GM18526 (cell line): ENCODE results near the gene UBE2G2.

Experiments
- POLR2A ChIP-seq: IDR thresholded peaks from 3 replicates; pipeline ENCODE4 v1.6.1; 2011; ENCODE audit not compliant: insufficient read length; ENCODE audit errors: extremely low read depth

The UBE2G2 gene

DNA sequence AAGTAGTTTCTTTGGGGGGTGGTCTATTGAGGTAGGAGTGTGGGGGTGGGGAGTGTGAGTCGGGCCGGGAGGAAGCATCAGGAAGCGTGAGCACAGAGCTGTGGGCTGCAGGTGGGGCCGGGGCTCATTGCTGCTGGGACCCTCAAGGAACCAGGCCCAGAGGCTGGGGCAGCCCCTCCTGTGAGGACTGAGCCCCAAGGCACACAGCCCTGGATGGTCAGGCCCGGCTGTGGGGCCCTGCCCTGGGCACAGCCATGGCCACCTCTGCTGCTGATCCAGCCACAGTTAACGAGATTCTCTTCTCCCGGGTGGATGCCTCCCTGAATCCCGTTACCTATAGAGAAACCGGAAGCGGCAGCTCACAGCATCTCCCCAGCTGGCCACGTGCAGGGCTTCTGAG is 39.2 kb upstream of the UBE2G2 start:
- no peak for TF ChIP-seq POLR2A

DNA sequence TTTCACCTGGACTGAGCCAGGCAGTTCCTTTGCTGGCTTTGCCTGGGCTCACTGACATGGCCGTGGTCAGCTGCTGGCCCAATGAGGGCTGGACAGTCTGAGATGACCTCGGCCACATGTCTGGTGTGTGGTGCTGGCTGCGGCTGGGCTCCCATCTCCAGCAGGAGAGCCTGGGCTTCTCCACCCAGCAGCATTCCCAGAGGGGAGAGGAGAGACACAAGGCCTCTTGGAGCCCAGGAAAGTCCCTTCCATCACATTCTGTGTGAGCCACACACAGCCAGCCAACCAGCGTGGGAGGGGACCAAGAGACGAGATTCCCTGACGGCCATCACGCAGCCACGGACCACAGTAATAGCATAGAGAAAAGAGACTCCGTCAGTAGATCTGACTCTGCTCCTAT is 37.3 kb upstream of the UBE2G2 start:
- TF ChIP-seq POLR2A = no peak

DNA sequence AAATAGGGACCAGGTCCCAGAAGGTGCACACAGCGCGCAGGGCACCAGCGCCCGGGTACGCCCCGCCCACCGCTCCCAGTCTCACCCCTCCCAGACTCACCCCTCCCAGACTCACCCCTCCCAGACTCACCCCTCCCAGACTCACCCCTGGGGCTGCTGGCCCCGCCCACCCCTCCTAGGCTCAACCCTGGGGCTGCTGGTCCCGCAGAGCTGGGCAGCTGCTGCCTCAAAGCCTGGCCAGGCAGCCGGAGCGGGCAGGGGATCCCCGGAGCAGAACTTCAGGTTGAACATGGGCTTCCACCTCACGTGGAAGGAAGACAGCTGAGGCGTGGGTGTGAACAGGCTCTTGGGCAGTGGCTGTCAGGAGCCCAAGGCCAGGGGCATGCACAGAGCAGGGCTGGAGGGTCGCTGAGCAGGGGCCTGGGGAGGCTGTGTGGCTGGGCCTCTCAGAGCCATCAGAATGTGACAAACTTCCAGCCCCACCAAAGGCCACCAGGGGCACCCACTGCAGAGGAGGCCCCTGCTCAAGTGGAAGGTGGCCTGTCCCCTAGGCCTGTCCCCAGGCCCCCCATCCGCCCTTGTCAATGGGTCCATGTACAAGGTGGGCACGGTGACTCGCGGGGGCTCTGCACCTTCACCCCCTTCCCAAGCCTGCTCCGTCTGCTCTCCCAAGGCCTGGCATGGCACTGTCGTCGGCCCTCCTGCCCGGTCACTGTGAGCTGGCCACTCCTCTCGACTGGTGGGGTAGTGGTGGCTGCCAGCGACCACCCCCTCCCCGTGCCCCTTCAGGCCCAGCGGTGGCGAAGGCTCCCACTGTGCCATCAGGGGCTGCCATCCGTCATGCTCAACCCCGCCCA is 36.6 kb upstream of the UBE2G2 start:
- no peak for TF ChIP-seq POLR2A

DNA sequence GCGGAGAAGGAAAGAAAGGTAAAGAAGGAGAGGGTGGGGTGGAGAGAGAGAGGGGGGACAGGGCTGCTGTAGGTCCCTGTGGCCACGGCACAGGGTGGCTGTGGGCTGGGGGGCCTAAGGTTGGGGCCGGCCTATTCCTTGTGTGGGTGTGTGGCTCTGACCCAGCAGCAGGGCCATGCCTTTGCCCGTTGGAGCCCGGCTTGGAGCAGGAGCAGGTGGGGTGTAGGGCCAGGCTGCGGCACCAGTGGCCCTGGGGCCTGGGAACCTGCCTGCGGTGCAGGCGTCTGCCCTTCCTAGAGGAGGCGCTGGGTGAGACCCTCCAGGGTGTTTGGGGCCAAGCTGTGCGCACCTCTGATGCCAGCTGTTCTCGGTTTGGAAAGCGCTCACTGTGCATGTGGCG is 35.9 kb upstream of the UBE2G2 start:
- no peak for TF ChIP-seq POLR2A

DNA sequence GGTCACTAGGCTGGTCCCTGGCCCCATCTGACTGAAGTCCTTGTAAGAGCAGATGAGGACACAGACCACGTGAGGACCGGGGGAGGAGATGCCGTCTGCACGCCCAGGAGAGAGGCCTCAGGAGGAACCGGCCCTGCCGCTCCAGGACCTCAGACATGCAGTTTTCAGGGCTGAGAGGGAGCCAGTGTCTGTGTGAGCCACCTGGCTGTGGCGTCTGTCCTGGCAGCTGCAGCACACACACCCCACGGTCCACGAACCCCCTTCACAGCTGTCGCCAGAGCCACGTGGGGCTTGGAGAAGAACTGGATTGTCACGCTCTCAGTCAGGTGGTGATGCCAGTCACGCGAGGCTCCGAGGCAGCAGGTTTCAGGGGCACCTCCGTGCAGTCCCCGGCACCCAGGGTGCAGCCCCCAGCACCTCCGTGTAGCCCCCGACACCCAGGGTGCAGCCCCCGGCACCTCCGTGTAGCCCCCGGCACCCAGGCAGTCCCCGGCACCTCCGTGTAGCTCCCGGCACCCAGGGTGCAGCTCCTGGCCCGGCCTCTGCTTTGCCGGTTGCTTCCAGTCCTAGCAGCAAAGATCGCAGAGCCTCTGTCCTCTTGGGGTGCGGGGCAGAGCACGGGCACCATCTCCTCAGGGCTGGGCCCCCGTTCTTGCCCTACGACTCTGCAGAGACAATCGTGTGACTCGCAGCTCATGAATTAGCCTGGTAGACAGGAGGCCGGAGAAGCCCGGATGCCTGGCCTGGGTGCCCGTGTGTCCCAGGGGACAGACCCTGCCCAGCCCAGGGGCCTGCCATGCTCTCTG is 35.2 kb upstream of the UBE2G2 start:
- no peak for TF ChIP-seq POLR2A

DNA sequence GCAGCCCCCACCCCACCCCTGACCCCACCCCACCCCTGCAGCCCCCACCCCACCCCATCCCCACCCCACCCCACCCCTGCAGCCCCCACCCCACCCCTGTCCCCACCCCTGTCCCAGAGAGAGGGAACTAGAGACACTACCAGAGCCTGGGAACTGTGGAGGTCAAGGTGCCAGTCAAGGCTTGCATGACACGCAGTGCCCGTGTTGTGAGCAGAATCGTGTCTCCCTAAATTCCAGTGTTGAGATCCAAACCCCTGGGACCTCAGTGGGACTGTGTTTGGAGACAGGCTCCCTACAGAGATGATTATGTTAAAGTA is 34.7 kb upstream of the UBE2G2 start:
- no peak for TF ChIP-seq POLR2A

DNA sequence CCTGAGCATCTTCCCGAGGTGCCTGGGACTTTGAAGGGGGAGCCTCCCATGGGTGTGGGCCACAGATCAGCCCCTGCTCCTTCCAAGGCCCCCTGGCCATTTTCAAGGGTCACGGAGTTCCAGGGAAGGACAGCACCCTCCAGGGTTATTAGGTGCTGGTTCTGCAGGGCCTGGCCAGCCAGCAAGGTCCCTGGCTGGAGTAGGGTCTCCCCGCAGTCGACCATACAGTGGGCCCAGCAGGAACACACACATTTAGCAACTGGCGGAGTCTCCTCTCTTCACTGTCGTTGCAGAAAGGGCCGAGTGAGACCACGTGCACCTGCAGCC is 34.0 kb upstream of the UBE2G2 start:
- TF ChIP-seq POLR2A = no peak

DNA sequence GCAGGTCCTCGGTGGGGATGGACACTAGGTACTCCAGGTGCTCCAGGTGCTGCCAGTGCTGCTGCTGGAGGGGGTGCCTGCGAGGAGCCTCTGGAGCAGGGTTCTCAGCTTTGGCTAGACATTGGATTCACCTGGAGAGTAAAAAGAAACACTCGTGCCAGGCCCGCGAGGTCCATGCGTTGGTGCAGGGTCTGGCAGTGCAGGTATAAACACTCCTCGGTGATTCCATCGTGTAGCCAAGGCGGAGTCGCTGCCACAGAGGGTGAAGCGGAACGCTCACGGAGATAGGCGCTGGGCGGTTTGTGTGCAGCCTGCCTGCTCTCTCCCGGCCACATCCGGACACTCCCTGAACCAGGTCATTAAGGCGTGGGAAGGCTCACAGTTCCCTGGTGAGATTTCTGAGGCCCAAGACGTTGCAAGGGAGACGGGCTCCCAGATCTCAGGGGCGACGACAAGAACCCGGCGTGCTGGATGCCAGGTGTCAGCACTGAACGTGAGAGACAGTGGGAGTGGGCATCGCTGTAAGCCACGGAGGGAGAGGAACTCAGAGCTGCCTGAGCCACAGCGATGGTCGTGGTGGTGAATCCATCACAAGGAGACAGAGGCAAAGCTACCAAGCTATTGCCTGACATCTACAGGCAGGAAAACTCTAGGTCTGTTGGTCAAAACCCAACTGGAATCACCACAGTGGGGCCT is 33.5 kb upstream of the UBE2G2 start:
- TF ChIP-seq POLR2A = no peak

DNA sequence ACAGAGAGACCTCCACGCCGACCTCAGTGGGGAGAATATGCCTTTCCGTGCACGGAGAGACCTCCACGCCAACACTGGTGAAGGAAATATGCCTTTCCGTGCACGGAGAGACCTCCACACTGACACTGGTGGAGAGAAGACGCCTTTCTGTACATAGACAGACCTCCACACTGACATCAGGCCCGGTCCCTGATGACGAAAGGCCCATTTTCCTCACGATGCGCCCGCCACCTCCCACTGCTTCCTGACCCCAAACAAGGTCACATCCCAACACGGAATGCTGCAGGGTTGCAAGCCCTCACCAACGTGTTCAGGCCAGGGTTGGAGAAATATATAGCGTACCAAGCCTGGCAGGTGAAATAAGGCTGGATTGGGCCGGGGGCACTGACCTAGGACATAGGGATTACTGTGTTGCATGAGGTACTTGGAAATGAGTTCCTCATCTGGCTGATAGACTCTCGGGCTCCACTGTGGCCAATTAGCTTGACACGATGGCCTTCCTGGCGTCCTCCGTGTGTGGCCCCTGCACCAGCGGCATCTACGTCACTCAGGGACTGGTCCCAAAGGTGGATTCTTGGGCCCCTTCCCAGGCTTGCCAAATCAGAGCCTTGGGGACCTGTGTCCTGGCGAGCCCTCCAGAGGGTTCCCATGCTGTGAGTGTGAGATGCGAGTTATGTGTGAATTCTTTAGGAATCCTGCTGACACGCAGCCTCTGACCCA is 32.8 kb upstream of the UBE2G2 start:
- TF ChIP-seq POLR2A = no peak

DNA sequence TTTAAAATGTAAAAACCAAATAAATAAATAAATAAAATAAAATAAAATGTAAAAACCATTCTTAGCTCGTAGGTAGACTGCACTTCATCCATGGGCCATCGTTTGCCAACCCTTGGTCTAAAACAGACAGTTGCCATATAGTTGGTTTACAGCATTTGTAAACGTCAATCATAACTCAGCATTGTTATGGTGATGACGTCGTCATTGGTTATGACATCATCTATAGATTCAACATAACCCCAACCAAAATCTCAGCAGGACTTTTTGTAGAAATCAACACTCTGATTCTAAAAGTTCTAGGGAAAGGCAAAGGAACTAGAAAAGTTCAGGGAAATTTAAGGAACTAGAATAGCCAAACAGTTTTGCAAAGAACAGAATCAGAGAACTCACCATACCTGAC is 32.0 kb upstream of the UBE2G2 start:
- no peak for TF ChIP-seq POLR2A

DNA sequence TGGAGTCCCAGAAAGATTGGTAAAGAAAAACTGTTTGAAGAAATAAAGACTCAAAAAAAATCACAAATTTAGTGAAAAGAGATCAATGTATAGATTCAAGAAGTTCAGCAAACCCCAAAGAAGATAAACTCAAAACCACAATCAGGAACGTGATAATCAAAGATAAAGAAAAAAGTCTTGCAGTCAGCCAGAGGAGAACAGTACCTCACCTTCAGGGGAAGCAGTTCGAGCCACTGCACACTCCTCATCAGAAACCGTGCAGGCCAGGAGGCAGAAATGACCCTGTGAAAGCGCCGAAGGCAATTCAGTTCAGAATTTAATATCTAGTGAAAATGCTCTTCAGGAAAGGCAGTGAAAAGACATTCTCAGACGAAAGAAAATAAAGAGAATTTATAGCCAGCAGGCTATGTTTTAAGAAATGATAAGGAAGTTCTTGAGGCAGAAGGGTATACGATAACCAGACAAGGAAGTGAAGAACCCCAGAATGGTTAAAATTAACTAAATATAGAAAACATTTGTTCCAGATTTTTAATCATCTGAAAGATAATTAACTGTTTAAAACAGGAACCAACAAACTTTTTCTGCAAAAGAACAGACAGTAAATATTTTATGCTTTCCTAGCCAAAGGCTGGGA is 29.7 kb upstream of the UBE2G2 start:
- TF ChIP-seq POLR2A = no peak

DNA sequence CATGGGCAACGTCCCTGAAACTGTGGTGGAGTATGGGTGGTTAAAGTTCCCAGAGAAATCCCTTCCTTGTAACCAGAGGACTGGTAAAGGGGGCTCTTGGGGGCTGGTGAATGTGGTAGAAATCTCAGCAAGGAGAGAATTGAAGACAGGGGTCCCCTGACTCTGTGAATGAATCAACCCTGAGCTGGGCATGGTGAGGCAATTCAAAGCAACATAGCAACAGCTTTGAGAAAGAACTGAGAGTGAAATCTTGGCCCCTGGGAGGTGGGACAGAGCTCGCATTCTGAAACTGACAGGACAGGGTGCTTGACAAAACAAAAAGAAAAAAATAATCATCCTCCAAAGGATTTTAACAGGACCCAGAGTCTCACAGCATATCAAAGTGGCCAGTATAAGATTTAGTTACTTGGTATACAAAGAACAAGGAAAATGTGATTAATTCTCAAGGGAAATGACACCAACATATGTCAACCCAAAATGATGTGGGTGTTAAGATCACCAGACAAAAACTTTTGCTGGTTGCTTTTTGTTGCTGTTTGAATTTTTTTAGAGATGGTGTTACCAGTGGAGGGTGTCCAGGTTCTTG is 28.0 kb upstream of the UBE2G2 start:
- TF ChIP-seq POLR2A = no peak

DNA sequence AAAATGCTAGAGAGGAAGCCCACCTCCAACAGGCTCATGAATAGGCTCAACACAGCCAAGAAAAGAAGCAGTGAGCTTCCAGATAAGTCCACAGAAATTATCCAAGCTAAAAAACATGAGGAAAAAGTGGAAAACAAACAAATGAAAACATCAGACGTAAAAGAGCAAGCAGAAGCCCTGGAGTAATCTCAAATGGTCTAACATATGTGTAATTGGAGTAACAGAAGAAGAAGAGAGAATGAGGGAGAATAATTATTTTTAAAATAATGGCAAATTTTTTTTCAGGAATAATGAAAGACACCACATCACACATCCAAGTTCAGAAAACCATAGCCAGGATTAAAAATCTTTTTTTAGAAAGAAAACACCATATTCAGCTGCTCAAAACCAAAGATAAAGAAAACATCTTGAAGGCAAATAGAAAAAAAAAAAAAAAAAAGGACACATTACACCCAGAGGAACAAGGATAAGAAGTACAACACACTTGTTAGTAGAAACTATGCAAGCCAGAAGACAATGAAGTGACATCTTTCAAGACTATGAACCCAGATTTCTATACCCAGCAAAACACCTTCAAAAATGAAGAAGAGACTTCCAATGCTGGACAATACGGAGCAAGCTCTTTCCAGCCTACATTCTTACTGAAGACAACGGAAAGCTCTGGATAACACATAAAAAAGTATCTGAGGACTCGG is 26.9 kb upstream of the UBE2G2 start:
- no peak for TF ChIP-seq POLR2A

DNA sequence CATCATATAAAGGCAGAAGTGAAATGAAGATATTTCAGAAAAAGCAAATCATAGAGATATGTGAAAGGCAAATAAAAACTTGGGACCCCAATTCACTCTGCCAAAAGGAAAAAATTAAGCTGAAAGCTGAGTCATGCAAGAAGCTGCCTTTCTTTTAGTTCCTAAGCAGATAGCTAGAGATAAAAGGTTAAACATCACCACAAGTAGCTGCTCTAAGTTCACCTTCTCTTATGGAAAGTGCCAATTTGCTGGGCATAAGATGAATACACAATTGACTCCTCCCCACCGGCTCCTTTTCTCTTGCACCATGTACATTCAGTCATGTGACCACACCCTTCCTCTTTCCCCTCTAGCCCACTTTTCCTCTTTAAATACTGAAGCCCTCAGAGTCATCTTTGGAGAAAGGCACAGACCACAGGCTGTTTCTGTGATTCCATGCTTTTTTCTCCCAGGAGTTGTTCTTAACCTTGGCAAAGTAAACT is 21.6 kb upstream of the UBE2G2 start:
- no peak for TF ChIP-seq POLR2A
